Caco-2 (cell line): ENCODE measurements around the gene STYXL2. TPM values are rescaled to one million over a fixed set of nuclear protein-coding genes. Genes with fewer than 3 reads are reported as not detected.

Experiments
- BruUV-seq: library from RNA; stranded (reverse); fragments of 400-500 nt; replicated peaks from 2 replicates; lab custom pipeline; 2021; lab: Mats Ljungman, UMichigan
- CTCF ChIA-PET: fragments of 300-600 bp; sonication (Branson Sonifier 250); formaldehyde crosslinking; loops from one replicate; lab custom pipeline; 2022; ENCODE audit warnings: antibody characterized with exemption; lab: Charles Lee
- POLR2A ChIA-PET: fragments of 300-600 bp; sonication (Branson Sonifier 250); formaldehyde crosslinking; loops from one replicate; lab custom pipeline; 2022; ENCODE audit warnings: antibody characterized with exemption; lab: Charles Lee
- DNase-seq, 2 experiments: peaks; one replicate each; pipeline versions ENCODE4 v3.0.0 to v3.0.0-alpha.2; 2020 to 2022
- H3K27me3 ChIP-seq: replicated peaks from 2 replicates; pipeline ENCODE4 v1.6.0; 2011; ENCODE audit warnings: low read length; ENCODE audit not compliant: control insufficient read depth, insufficient read depth
- H3K36me3 ChIP-seq: 2 replicates; pipeline ENCODE4 v1.5.1; 2011; ENCODE audit warnings: low read length; ENCODE audit not compliant: control insufficient read depth, insufficient read depth
- H3K4me1 ChIP-seq: fragments of 250-450 bp; sonication (Bioruptor Pico); 2 replicates; pipeline ENCODE4 v1.5.1; 2020; ENCODE audit warnings: mild to moderate bottlenecking
- H3K4me3 ChIP-seq: 2 replicates; pipeline ENCODE4 v1.5.1; 2011; ENCODE audit warnings: low read depth, mild to moderate bottlenecking, control low read depth, low read length
- H3K9me3 ChIP-seq: fragments of 250-450 bp; sonication (Bioruptor Pico); 2 replicates; pipeline ENCODE4 v1.5.1; 2020; ENCODE audit warnings: mild to moderate bottlenecking, moderate library complexity
- H3K27ac Mint-ChIP-seq: one replicate; pipeline ENCODE4 v1.8.0; 2022; ENCODE audit warnings: mixed read lengths; ENCODE audit not compliant: unreplicated experiment
- H3K27me3 Mint-ChIP-seq: one replicate; pipeline ENCODE4 v1.8.0; 2022; ENCODE audit warnings: mixed read lengths; ENCODE audit not compliant: insufficient read depth, unreplicated experiment
- H3K36me3 Mint-ChIP-seq: one replicate; pipeline ENCODE4 v1.8.0; 2022; ENCODE audit warnings: mild to moderate bottlenecking, mixed read lengths; ENCODE audit not compliant: insufficient read depth, unreplicated experiment
- H3K4me1 Mint-ChIP-seq: one replicate; pipeline ENCODE4 v1.8.0; 2022; ENCODE audit warnings: low read depth, mixed read lengths; ENCODE audit not compliant: unreplicated experiment
- H3K4me3 Mint-ChIP-seq: one replicate; pipeline ENCODE4 v1.8.0; 2022; ENCODE audit warnings: mild to moderate bottlenecking, moderate library complexity, mixed read lengths; ENCODE audit not compliant: unreplicated experiment
- H3K9me3 Mint-ChIP-seq: one replicate; pipeline ENCODE4 v1.8.0; 2022; ENCODE audit warnings: mixed read lengths; ENCODE audit not compliant: unreplicated experiment
- intact Hi-C: fragments of 100-400 bp; cut with micrococcal nuclease; formaldehyde crosslinking; loops from one replicate; pipeline ENCODE4 v1.10.0; 2022; ENCODE audit not compliant: unreplicated experiment
- total RNA-seq: library from RNA; stranded (reverse); gene quantifications from 2 replicates; pipeline ENCODE4 v1.2.3, GENCODE V29; 2022
- TF ChIP-seq, protein P1 (sequence below), 2 experiments: fragments of 200-600 bp in 1 of 2; IDR thresholded peaks; 1 replicate in 1 of 2; 2 replicates in 1 of 2; pipeline versions ENCODE4 v1.5.1 to v1.8.0; 2011 to 2022; ENCODE audit warnings: antibody characterized with exemption in 1 of 2, control low read depth in 1 of 2, inconsistent platforms in 1 of 2, low read depth in 1 of 2, low read length in 1 of 2, mild to moderate bottlenecking in 1 of 2, moderate library complexity in 1 of 2; ENCODE audit not compliant: insufficient read depth in 1 of 2, severe bottlenecking in 1 of 2, unreplicated experiment in 1 of 2

The STYXL2 gene
- total RNA-seq, 1 experiment from 2014 or later, result not detected

- POLR2A ChIA-PET, result no interaction called here
- no peaks in the 10 kb centered on the region for H3K36me3 ChIP-seq
- peaks cover 5% of the 10 kb centered on the region for H3K4me1 ChIP-seq
- no peak for DNase-seq
- H3K27me3 ChIP-seq, result no peaks in the 10 kb centered on the region
- intact Hi-C loops, result no loop called here
- no peaks in the 10 kb centered on the region for H3K36me3 Mint-ChIP-seq
- H3K4me3 Mint-ChIP-seq, result no peak overlapping the region
- CTCF ChIA-PET, result no interaction called here
- H3K4me1 Mint-ChIP-seq, result no peaks in the 10 kb centered on the region
- no peaks in the 10 kb centered on the region for H3K27me3 Mint-ChIP-seq
- H3K27ac Mint-ChIP-seq, result no peak overlapping the region
- H3K9me3 Mint-ChIP-seq, result no peaks in the 10 kb centered on the region
- no TSS peak for BruUV-seq
- no peaks in the 10 kb centered on the region for H3K9me3 ChIP-seq
- TF ChIP-seq, protein P1, sequence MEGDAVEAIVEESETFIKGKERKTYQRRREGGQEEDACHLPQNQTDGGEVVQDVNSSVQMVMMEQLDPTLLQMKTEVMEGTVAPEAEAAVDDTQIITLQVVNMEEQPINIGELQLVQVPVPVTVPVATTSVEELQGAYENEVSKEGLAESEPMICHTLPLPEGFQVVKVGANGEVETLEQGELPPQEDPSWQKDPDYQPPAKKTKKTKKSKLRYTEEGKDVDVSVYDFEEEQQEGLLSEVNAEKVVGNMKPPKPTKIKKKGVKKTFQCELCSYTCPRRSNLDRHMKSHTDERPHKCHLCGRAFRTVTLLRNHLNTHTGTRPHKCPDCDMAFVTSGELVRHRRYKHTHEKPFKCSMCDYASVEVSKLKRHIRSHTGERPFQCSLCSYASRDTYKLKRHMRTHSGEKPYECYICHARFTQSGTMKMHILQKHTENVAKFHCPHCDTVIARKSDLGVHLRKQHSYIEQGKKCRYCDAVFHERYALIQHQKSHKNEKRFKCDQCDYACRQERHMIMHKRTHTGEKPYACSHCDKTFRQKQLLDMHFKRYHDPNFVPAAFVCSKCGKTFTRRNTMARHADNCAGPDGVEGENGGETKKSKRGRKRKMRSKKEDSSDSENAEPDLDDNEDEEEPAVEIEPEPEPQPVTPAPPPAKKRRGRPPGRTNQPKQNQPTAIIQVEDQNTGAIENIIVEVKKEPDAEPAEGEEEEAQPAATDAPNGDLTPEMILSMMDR (IDR thresholded peaks at IDR 0.05; ENCODE audit: insufficient read depth in 1 of 2, low read depth in 1 of 2, low read length in 1 of 2, severe bottlenecking in 1 of 2, unreplicated experiment in 1 of 2), result no peak
- H3K4me3 ChIP-seq, result no peak overlapping the region
These were observed 5.0 kb upstream of the STYXL2 start for GRCh38 chr1:167088746-167089417.

DNA sequence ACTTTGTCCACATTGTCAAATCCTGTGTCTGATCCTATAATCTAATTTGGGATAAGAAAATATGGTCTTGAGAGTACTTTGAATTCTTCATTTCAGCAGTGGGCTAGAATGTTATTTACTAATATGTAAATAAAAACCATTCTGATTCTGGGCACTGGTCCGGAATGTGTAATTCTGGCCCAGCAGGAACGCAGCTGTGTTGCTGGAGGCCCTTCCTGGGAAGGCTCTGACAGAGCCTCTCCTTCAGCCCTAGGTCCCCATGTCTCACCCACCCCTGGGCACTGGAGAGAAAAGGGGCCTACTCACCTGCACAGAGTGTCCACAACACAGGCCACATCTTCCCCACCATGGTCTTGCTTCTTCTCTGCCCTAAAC lies 3.9 kb upstream of the STYXL2 start:
- Mint-ChIP-seq H3K27me3 (no peaks in the 10 kb centered on the region), H3K4me3 (no peak overlapping the region), H3K27ac (no peak overlapping the region), H3K36me3 (no peaks in the 10 kb centered on the region), H3K9me3 (no peaks in the 10 kb centered on the region), H3K4me1 (no peaks in the 10 kb centered on the region)
- Histone ChIP-seq H3K36me3 (no peaks in the 10 kb centered on the region), H3K9me3 (no peaks in the 10 kb centered on the region), H3K27me3 (no peaks in the 10 kb centered on the region), H3K4me1 (no peaks in the 10 kb centered on the region), H3K4me3 (no peak overlapping the region)
- DNase-seq, result no peak
- TF ChIP-seq, protein P1 (IDR thresholded peaks at IDR 0.05; ENCODE audit: insufficient read depth in 1 of 2, low read depth in 1 of 2, low read length in 1 of 2, severe bottlenecking in 1 of 2, unreplicated experiment in 1 of 2), result no peak
- BruUV-seq, result no TSS peak
- intact Hi-C loops, result no loop called here
- ChIA-PET CTCF (no interaction called here), POLR2A (no interaction called here)

DNA sequence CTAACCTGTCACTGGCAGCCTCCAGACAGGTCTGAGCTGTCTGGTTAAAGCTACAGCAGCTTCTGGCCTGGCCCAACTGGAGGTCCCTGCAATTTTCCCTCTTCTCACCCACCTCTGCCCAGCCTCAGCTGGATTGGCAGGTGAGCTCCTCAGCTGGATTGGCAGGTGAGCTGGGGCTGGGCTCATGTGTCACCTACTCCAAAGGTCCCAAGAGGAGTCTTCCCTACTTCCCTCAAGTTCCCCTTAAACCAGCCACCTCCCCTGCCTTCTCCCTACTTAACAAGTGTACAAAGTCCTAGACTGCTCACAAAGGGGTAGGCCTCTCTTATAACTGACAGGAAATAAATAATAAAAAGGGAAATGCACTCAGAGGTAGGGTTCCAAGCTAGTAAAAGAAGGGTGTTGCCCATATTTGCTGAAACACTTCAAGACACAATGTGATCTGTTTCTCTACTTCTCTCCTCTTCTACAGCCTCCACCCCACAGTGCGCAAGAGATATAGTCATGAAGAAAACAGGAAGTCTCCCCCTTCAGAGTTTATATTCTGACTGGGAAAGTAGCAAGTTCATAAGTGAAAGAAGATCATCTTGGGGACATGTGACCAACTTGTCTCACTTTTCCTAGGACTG lies 3.4 kb upstream of the STYXL2 start, which contains the start of gene GPA33:
GPA33 (minus strand) TSS at position 64 of the 629 bp plus-strand sequence. CDS start 90 bp downstream, outside the sequence.
- DNase-seq, result no peak
- H3K4me3 ChIP-seq, result no peak within 1 kb of the TSS
- no TSS peak for BruUV-seq
- no peaks in the 10 kb centered on the region for H3K27me3 ChIP-seq
- ChIA-PET CTCF (no interaction called here), POLR2A (no interaction called here)
- no peak within 1 kb of the TSS for H3K27ac Mint-ChIP-seq
- H3K4me3 Mint-ChIP-seq, result no peak within 1 kb of the TSS
- no peaks in the 10 kb centered on the region for H3K4me1 Mint-ChIP-seq
- H3K9me3 ChIP-seq, result no peaks in the 10 kb centered on the region
- H3K36me3 ChIP-seq, result no peaks in the 10 kb centered on the region
- no peaks in the 10 kb centered on the region for H3K9me3 Mint-ChIP-seq
- H3K36me3 Mint-ChIP-seq, result no peaks in the 10 kb centered on the region
- no peaks in the 10 kb centered on the region for H3K27me3 Mint-ChIP-seq
- TF ChIP-seq, protein P1 (IDR thresholded peaks at IDR 0.05; ENCODE audit: insufficient read depth in 1 of 2, low read depth in 1 of 2, low read length in 1 of 2, severe bottlenecking in 1 of 2, unreplicated experiment in 1 of 2), result no peak
- intact Hi-C loops, result no loop called here
- H3K4me1 ChIP-seq, result no peaks in the 10 kb centered on the region
